ENCODE measurements around the gene ARAP1.

Gene ARAP1

DNA sequence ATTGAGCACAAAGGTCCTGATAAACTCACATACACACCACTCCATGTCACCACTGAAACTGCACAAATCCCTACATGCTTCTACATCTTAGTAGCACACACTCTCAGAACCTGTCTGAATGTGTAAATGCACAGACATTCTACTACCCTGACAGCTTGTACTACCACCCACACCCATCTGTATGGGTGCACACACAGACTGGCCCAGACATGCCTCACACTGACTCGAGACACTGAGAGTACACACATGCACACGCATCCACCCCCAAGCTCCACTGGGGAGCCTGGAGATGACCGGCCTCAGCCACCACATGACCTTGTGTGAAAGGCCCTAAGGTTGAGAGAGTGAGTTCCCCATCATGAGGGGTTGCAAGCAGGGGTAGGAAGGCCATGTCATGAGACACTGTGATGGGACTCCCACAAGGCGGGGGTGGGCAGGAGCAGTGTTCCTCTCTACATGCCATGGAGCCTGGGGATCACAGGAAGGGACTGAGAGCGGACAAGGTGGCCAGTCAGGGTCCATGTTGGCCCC is 28.1 kb downstream of the ARAP1 start:
- H3K4me3 ChIP-seq (IDR thresholded peaks at IDR 0.05; ENCODE audit: insufficient read depth, low read depth, low read length) = no peak overlapping the region
- H3K9ac ChIP-seq = no peak overlapping the region
- H3K36me3 ChIP-seq (ENCODE audit: insufficient read depth) = no peaks in the 10 kb centered on the region
- no peak overlapping the region for H3K27ac ChIP-seq
- H3K4me2 ChIP-seq = no peak overlapping the region
- H3K79me2 ChIP-seq (ENCODE audit: insufficient read depth, low read depth) = peaks cover 34% of the 10 kb centered on the region
- peaks cover 31% of the 10 kb centered on the region for H3K4me1 ChIP-seq (ENCODE audit: low read depth, poor library complexity, severe bottlenecking)
- TF ChIP-seq, protein P1, sequence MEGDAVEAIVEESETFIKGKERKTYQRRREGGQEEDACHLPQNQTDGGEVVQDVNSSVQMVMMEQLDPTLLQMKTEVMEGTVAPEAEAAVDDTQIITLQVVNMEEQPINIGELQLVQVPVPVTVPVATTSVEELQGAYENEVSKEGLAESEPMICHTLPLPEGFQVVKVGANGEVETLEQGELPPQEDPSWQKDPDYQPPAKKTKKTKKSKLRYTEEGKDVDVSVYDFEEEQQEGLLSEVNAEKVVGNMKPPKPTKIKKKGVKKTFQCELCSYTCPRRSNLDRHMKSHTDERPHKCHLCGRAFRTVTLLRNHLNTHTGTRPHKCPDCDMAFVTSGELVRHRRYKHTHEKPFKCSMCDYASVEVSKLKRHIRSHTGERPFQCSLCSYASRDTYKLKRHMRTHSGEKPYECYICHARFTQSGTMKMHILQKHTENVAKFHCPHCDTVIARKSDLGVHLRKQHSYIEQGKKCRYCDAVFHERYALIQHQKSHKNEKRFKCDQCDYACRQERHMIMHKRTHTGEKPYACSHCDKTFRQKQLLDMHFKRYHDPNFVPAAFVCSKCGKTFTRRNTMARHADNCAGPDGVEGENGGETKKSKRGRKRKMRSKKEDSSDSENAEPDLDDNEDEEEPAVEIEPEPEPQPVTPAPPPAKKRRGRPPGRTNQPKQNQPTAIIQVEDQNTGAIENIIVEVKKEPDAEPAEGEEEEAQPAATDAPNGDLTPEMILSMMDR (conservative IDR thresholded peaks at IDR 0.05; ENCODE audit: low read depth, low read length) = no peak
- no peaks in the 10 kb centered on the region for H3K27me3 ChIP-seq (ENCODE audit: insufficient read depth, low read depth)
- no peaks in the 10 kb centered on the region for H4K20me1 ChIP-seq (ENCODE audit: insufficient read depth)
- H2AFZ ChIP-seq (ENCODE audit: low read depth) = no peak overlapping the region

DNA sequence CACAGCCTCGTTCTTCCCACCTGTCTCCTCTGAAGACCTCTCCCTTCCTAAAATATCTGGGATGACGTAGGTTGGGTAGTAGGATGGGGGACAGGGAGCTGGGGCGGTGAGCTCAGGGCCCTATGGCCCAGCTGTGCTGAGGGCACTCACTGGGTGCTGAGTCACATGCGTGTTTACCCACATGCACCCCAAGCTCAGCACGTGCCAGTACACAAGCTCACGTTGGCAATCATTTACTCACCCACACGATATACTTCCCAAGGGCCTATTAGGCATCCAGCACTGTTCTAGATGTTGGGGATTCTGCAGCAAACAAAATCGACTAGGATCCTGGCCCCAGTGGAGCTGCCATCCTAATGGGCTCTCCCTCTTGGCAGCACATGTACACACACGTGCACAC is 28.7 kb downstream of the ARAP1 start:
- peaks cover 37% of the 10 kb centered on the region for H3K4me1 ChIP-seq (ENCODE audit: low read depth, poor library complexity, severe bottlenecking)
- H3K4me3 ChIP-seq (IDR thresholded peaks at IDR 0.05; ENCODE audit: insufficient read depth, low read depth, low read length) = no peak overlapping the region
- peaks cover 39% of the 10 kb centered on the region for H3K79me2 ChIP-seq (ENCODE audit: insufficient read depth, low read depth)
- no peaks in the 10 kb centered on the region for H3K27me3 ChIP-seq (ENCODE audit: insufficient read depth, low read depth)
- no peak overlapping the region for H3K27ac ChIP-seq
- H2AFZ ChIP-seq (ENCODE audit: low read depth) = no peak overlapping the region
- H3K4me2 ChIP-seq = no peak overlapping the region
- TF ChIP-seq, protein P1 (conservative IDR thresholded peaks at IDR 0.05; ENCODE audit: low read depth, low read length) = no peak
- no peaks in the 10 kb centered on the region for H3K36me3 ChIP-seq (ENCODE audit: insufficient read depth)
- no peak overlapping the region for H3K9ac ChIP-seq
- H4K20me1 ChIP-seq (ENCODE audit: insufficient read depth) = no peaks in the 10 kb centered on the region

- no peak overlapping the region for H3K4me3 ChIP-seq (IDR thresholded peaks at IDR 0.05; ENCODE audit: insufficient read depth, low read depth, low read length)
- no peaks in the 10 kb centered on the region for H3K27me3 ChIP-seq (ENCODE audit: insufficient read depth, low read depth)
- peaks cover 44% of the 10 kb centered on the region for H3K79me2 ChIP-seq (ENCODE audit: insufficient read depth, low read depth)
- no peaks in the 10 kb centered on the region for H3K36me3 ChIP-seq (ENCODE audit: insufficient read depth)
- H3K4me2 ChIP-seq = peak overlapping the region; percentile 98
- TF ChIP-seq, protein P1 (conservative IDR thresholded peaks at IDR 0.05; ENCODE audit: low read depth, low read length) = no peak
- H4K20me1 ChIP-seq (ENCODE audit: insufficient read depth) = no peaks in the 10 kb centered on the region
- H3K4me1 ChIP-seq (ENCODE audit: low read depth, poor library complexity, severe bottlenecking) = peaks cover 46% of the 10 kb centered on the region
- peak overlapping the region; percentile 62 for H3K9ac ChIP-seq
- peak overlapping the region; percentile 59 for H3K27ac ChIP-seq
- H2AFZ ChIP-seq (ENCODE audit: low read depth) = peak overlapping the region; percentile 50; the same call in 1 of the 2 replicates
These were observed 30.0 kb downstream of the ARAP1 start for GRCh38 chr11:72722050-72722748.

- no peaks in the 10 kb centered on the region for H3K27me3 ChIP-seq (ENCODE audit: insufficient read depth, low read depth)
- no peaks in the 10 kb centered on the region for H3K36me3 ChIP-seq (ENCODE audit: insufficient read depth)
- peak overlapping the region; percentile 98 for H3K4me2 ChIP-seq
- peak overlapping the region; percentile 62 for H3K9ac ChIP-seq
- H3K79me2 ChIP-seq (ENCODE audit: insufficient read depth, low read depth) = peaks cover 44% of the 10 kb centered on the region
- H3K27ac ChIP-seq = peak overlapping the region; percentile 59
- no peak overlapping the region for H3K4me3 ChIP-seq (IDR thresholded peaks at IDR 0.05; ENCODE audit: insufficient read depth, low read depth, low read length)
- no peaks in the 10 kb centered on the region for H4K20me1 ChIP-seq (ENCODE audit: insufficient read depth)
- peak overlapping the region; percentile 50; the same call in 1 of the 2 replicates for H2AFZ ChIP-seq (ENCODE audit: low read depth)
- TF ChIP-seq, protein P1 (conservative IDR thresholded peaks at IDR 0.05; ENCODE audit: low read depth, low read length) = no peak
- H3K4me1 ChIP-seq (ENCODE audit: low read depth, poor library complexity, severe bottlenecking) = peaks cover 46% of the 10 kb centered on the region
These were observed 30.5 kb downstream of the ARAP1 start for GRCh38 chr11:72721689-72722049.

All from KMS-11 (cell line).